NT2/D1 (cell line): ENCODE data around the gene H2AZ2.

Source experiments
- SUZ12 ChIP-seq: IDR thresholded peaks from 2 replicates; pipeline ENCODE4 v1.6.1; 2011; ENCODE audit not compliant: insufficient read length, insufficient read depth; ENCODE audit errors: extremely low read depth
- YY1 ChIP-seq: IDR thresholded peaks from 2 replicates; pipeline ENCODE4 v1.6.1; 2011; ENCODE audit not compliant: insufficient read length, insufficient read depth
- ZNF274 ChIP-seq: IDR thresholded peaks from 2 replicates; pipeline ENCODE4 v1.6.1; 2011; ENCODE audit warnings: mild to moderate bottlenecking, low read depth, low read length

DNA sequence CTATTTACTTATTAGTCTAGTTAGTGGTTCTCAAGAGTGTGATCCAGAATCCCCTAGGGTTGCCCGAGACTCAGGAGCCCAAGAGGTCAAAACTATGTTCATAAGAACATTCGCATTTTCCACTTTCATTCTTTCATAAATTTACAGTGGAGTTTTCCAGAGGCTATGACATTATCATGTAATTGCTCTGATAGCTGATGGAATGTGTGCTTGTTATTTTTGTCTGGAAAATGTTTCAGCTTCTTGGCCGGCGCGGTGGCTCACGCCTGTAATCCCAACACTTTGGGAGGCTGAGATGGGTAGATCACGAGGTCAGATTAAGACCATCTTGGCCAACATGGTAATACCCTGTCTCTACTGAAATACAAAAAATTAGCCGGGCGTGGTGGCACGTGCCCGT, 27.4 kb upstream of the H2AZ2 start:
- TF ChIP-seq ZNF274 (no peak), YY1 (no peak), SUZ12 (no peak)
